DND-41 (cell line): ENCODE data around the gene CAMK1.

Experiments used
- CTCF ChIP-seq: IDR thresholded peaks from 2 replicates; pipeline ENCODE4 v1.5.1; 2012; ENCODE audit warnings: borderline replicate concordance, low read length, moderate library complexity, mild to moderate bottlenecking; ENCODE audit not compliant: poor library complexity, severe bottlenecking; ENCODE audit errors: extremely low read depth
- EZH2 ChIP-seq: IDR thresholded peaks from 3 replicates; pipeline ENCODE4 v1.6.1; 2012; ENCODE audit warnings: borderline replicate concordance, low read depth, mild to moderate bottlenecking, moderate library complexity, low read length, inconsistent platforms; ENCODE audit not compliant: severe bottlenecking

GRCh38 chr3:9739181-9739580 is 30.6 kb downstream of the CAMK1 start:
- TF ChIP-seq CTCF (no peak), EZH2 (no peak)
